Measurements from ENCODE around the gene SETD3.

Gene SETD3

GRCh38 chr14:99460793-99461192 is 19.9 kb downstream of the SETD3 start:
- no peak for DNase-seq (ENCODE audit: low spot score)

DNA sequence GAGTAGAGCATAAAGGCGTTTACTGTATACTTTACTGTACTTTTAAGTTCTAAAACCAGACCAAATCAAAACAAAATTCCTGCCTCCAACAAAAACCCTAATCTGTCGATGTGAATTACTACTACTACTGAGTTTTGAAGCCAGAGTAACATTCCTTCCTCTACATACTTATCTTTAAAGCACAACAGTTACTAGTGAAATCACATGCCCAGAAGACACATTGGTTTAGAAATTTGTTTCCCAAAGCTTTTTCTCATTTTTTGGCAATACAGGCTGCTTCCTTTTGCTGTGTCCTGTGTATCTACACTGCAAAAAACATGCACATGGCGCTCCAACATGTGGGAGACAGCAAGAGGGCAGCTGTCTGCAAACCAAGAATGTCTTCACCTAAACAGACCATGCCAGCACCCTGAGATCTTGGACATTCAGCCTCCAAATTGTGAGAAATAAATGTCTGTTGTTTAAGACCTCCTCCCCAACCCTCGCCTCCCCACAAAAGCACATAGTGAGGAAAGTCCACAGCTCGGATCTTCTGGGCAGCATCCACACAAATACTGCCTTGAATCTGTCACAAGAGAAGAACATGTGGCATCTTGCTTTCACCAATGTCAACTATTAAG is 21.1 kb downstream of the SETD3 start:
- no peak for DNase-seq (ENCODE audit: low spot score)

GRCh38 chr14:99454246-99454645 is 26.4 kb downstream of the SETD3 start:
- no peak for DNase-seq (ENCODE audit: low spot score)

GRCh38 chr14:99452968-99453367 is 27.7 kb downstream of the SETD3 start:
- DNase-seq (ENCODE audit: low spot score) = no peak

- DNase-seq (ENCODE audit: low spot score) = no peak
Observed at GRCh38 chr14:99451234-99451633, 29.4 kb downstream of the SETD3 start.

GRCh38 chr14:99450266-99450665 is 30.4 kb downstream of the SETD3 start:
- no peak for DNase-seq (ENCODE audit: low spot score)

- no peak for DNase-seq (ENCODE audit: low spot score)
Observed at GRCh38 chr14:99447739-99448138, 32.9 kb downstream of the SETD3 start.

GRCh38 chr14:99445931-99446330 is 34.7 kb downstream of the SETD3 start:
- DNase-seq (ENCODE audit: low spot score) = no peak

- DNase-seq (ENCODE audit: low spot score) = no peak
Observed at GRCh38 chr14:99441918-99442317, 38.7 kb downstream of the SETD3 start.

DNA sequence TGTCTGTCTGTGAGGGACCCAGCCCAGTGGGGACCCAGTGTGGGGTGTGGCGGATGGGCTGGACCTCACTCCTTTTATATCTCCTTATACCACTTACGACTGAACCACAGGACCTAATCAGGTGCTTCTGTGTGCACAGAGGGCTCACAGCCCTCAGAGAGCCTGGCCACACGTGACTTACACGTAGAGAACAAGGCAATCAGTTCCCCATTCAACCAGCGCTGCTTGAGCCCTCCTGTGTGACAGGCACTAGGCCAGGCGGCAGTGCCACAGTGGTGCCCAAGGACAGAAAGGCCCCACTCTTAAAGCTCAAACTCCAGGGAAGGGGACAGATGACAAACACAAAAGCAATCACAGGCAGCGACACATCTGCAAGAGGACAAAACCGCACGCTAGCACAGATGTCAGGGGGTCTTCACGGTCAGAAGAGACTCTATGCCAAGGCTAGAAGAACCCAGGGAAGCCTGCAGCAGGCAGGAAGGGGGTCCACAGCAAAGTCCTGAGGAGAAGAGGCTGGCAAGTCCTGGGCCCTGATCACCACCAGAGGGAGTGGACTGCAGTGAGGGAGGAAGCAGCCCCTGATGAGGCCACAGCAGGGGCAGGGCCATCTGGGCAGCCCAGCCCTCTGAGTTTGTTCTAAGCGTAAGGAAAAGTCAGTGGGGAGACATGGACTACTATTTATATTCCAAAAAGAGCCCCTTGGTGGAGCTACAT is 39.3 kb downstream of the SETD3 start:
- peak; percentile 23 for DNase-seq (ENCODE audit: low spot score)

DNA sequence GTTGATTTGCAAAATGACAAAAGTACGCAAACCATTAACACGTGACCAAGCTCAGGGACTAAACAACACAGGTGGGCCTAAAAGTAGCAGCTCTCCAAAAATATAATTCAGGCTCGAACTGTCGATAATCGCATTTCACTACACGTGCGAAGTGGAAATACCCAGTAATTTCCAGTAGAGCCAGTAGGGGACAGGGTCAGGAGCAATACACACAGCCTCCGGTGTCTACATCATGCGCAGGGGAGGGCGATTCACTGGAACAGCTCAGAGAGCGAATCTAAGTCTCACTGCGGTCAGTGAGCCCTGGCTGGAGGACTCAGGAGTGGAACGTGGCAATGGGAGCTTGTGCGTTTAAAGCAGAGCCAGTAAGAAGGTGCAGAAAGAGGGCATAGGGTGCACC is 40.4 kb downstream of the SETD3 start:
- DNase-seq (ENCODE audit: low spot score) = no peak

- no peak for DNase-seq (ENCODE audit: low spot score)
Observed at GRCh38 chr14:99437706-99438105, 43.0 kb downstream of the SETD3 start.

DNA sequence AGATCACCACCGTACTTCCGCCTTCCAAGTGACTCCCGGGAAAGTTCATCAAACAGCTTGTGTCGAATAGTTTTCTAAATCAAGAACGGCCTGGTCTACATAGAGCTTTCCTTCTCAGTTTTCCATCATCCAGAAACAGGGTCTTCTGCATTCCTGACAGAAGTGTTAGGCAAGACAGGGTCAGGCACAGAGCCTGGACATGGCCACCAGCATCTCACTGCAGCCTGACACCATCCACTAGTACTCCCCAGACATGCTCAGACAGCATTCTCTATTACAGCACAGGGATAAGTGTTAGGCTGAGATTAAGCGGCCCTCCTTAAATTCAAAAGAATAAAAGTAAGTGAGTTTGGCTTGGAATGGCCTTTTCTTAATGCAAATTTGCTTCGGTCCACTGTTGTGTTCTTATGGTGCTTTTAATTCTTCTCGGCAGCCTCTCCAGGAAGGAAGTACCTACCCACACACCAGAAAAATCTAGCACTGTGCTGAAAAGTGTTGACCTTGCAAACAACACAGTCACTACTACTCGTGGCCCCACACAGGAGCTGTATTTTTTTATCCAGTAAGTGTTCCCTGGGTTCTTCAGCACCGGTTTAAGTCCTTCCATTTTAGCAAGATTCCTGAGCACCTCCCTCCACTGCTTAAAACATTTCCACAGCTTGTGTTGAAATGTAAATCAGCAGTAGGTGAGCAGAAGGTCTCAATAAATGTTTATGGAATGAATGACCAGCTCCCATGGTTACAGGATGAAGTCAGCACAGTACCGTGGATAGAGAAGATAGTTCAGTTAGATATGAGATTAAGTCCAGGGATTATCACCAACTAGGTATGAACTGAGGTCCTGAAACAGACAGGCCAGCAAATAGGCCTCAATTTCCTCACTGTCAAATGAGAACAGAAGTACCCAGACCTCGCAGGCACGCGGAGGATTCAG is 44.1 kb downstream of the SETD3 start:
- no peak for DNase-seq (ENCODE audit: low spot score)

GRCh38 chr14:99435327-99435726 is 45.3 kb downstream of the SETD3 start:
- no peak for DNase-seq (ENCODE audit: low spot score)

DNA sequence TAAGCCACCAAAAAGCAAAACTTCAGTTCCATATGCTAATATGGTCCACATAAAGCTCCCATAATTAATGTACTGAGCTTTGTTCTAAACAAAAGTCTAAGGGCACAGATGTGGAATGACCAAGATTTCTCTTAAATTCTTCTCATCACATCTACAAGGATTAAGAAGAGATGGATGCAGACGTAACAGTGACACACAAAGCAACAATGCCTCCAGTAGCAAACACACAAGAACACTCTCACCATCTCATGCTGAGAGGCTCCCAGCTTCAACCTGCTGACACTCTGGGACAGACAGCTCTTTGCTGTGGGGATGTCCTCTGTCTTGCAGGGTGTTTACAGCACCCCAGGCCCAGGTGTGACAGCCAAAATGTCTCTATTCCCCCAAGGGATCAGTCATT is 48.2 kb downstream of the SETD3 start:
- no peak for DNase-seq (ENCODE audit: low spot score)

GRCh38 chr14:99431986-99432385 is 48.7 kb downstream of the SETD3 start:
- DNase-seq (ENCODE audit: low spot score) = no peak

DNA sequence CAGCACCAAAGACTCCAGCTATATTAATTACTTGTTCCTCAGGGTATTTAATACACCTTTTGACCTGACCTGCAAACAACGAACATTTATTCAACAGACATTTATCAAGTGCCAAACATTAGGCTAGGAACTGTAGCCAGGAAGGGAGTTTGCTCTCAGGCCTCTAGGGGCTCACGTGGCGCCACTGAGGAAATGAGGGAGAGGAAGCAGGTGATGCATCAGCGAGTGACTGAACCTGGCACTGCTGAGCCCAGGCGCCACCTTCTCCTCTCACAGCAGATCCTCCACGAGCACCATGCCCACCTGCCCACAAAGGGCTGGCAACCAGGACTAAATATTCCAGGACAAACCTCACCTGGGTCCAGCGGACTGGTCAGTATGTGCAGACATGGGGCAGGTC is 50.2 kb downstream of the SETD3 start:
- peak; percentile 43 for DNase-seq (ENCODE audit: low spot score)

DNA sequence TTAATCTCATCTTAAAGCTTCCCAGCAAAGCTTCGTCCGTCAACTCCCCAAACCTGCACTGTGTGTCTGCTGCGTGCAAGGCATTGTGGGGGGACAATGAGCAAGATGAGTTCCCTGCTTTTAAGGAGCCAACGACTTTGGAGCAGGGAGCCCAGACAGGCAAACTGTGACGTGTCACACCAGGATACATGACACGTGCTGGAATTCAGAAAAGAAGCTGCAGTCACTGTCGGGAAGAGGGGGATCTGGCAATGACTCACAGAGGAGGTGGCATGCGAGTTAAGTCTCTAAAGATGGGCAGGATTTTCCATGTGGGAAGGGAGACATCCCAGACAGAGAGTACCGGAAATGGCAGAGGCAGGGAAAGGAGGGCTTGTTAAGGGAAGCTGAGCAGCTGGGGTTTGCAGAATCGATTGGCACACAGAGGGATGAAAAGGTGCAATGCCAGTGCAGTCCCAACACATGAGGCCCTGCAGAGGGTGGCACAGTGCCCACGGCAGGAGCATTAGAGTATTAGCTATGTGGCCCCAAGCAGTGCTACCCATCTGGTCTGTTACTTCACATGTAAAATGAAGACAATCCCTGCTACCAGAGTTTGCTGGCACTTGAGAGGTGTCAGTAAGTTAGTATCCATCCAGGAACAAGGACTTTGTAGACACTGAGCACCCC is 52.9 kb downstream of the SETD3 start:
- DNase-seq (ENCODE audit: low spot score) = no peak

GRCh38 chr14:99426813-99427346 is 53.8 kb downstream of the SETD3 start:
- no peak for DNase-seq (ENCODE audit: low spot score)

DNA sequence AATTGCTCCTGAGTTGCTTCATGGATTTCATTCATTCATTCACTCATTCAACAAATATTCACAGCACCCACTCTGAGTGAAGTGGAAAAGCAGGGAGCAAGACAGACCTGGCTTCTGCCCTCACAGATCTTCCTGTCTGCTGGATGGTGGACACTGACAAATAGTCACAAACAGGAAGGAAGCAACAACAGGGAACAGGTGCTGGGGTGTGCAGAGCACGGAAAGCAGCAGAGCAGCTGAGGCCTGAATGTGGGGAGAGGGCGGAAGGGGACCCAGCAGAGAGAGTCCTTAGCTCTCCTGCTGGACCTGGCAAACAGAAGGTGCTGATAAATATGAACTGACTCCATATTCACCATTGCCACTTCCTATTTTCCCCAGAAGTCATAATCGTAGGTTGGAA is 54.4 kb downstream of the SETD3 start:
- DNase-seq (ENCODE audit: low spot score) = no peak

- no peak for DNase-seq (ENCODE audit: low spot score)
Observed at GRCh38 chr14:99425272-99425681, 55.4 kb downstream of the SETD3 start.

- no peak for DNase-seq (ENCODE audit: low spot score)
Observed at GRCh38 chr14:99424306-99424877, 56.3 kb downstream of the SETD3 start.

All from RKO (cell line).